MM.1S (cell line): Measurements from ENCODE around the gene BRD3.

Experiments
- EZH2 ChIP-seq: fragments of 300-600 bp; sonication (generic); optimal IDR thresholded peaks from 2 replicates; pipeline ENCODE3; 2017; ENCODE audit warnings: low read depth, mild to moderate bottlenecking, antibody characterized with exemption, low read length, mixed read lengths
- EZH2phosphoT487 ChIP-seq: fragments of 300-600 bp; sonication (generic); IDR thresholded peaks from 2 replicates; pipeline ENCODE4 v1.6.1; 2018; ENCODE audit warnings: antibody characterized with exemption, low read length
- TF ChIP-seq, protein P1 (sequence below): fragments of 300-600 bp; sonication (generic); IDR thresholded peaks from 2 replicates; pipeline ENCODE4 v1.5.1; 2016; ENCODE audit warnings: antibody characterized with exemption, low read length, mixed read lengths

DNA sequence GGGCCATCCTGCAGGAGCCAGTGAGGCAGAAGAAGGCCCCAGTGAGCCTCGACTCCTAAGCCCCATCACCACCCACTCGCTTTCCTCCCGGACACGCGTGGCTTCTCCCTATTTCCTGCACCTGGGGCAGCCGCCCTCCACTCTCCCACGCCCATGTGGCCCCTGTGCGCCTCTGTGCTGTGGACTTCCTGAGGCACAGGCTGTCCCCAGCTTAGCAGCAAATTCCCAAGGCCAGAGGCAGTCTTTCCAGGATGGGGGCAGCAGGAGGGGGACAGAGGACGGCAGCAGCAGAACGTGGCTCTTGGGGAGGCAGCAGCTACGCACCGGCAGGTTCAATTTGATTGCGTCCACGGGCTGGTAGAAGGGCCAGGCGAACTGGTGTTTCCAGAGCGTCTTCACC is 14.9 kb downstream of the BRD3 start:
- TF ChIP-seq, protein P1, sequence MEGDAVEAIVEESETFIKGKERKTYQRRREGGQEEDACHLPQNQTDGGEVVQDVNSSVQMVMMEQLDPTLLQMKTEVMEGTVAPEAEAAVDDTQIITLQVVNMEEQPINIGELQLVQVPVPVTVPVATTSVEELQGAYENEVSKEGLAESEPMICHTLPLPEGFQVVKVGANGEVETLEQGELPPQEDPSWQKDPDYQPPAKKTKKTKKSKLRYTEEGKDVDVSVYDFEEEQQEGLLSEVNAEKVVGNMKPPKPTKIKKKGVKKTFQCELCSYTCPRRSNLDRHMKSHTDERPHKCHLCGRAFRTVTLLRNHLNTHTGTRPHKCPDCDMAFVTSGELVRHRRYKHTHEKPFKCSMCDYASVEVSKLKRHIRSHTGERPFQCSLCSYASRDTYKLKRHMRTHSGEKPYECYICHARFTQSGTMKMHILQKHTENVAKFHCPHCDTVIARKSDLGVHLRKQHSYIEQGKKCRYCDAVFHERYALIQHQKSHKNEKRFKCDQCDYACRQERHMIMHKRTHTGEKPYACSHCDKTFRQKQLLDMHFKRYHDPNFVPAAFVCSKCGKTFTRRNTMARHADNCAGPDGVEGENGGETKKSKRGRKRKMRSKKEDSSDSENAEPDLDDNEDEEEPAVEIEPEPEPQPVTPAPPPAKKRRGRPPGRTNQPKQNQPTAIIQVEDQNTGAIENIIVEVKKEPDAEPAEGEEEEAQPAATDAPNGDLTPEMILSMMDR, result no peak
- no peak for TF ChIP-seq EZH2
- no peak for TF ChIP-seq EZH2phosphoT487
